HG03354 (cell line): Measurements from ENCODE around the gene ADCY5.

Experiments used
- ATAC-seq: cut with Tn5 transposase; IDR thresholded peaks from one replicate; pipeline ENCODE4 v1.9.1; 2021; ENCODE audit warnings: mild to moderate bottlenecking; ENCODE audit not compliant: unreplicated experiment, poor library complexity, severe bottlenecking

The ADCY5 gene

DNA sequence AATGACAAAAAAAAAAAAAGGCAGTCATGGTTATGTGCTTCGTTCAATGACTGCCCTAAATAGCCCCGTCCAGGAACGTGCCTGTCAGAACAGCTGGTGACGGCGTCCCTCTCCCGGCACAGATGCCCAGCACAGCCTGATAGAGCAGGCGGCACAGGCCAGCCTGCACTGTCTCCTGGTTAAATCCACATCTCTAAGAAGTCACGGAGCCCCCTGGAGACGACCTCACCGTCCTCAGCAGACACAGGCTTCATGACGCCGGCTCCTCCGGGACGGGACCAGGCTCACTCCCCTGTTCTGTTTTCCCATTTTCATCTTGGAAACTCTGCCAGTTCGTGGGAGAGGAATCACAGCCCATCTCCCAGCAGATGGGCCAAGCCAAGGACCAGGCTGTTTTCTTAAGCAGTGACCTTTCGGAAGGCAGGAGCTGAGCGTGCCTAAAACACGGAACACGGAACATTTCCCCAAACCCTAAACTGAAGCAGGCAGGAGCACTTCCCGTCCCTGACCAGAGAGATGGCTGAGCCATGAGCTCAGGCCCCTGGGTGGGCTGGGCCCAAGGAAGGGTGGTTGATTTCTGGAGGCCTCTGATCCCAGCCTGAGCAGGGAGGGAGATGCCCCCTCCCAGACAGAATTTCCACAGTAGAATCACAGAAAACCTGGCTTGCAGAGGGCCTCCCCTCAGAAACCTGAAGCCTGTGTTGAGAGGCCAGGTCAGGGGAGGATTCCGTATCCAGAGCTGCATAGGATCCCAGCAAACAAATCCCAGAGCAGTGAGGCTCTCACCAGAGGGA lies 35.9 kb downstream of the ADCY5 start:
- ATAC-seq, result no peak

DNA sequence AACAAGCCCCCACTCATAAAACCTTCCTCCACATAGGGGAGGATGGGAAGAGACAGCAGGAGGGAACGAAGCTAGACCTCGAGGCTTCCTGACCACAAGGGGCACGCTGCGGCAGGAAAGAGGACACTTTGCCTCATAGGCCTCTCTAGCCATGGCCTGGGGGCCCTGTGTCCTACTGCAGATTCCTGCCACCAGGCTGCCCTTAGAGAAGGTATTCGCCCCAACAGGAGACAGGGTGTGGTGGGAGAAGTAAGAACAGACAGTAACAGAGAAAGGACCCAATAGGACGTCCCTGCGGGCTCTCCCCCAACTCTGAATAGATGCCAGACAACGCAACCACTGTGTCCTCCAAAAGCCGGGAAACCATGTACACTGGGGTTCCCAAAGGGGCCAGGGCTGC lies 36.8 kb downstream of the ADCY5 start:
- no peak for ATAC-seq

DNA sequence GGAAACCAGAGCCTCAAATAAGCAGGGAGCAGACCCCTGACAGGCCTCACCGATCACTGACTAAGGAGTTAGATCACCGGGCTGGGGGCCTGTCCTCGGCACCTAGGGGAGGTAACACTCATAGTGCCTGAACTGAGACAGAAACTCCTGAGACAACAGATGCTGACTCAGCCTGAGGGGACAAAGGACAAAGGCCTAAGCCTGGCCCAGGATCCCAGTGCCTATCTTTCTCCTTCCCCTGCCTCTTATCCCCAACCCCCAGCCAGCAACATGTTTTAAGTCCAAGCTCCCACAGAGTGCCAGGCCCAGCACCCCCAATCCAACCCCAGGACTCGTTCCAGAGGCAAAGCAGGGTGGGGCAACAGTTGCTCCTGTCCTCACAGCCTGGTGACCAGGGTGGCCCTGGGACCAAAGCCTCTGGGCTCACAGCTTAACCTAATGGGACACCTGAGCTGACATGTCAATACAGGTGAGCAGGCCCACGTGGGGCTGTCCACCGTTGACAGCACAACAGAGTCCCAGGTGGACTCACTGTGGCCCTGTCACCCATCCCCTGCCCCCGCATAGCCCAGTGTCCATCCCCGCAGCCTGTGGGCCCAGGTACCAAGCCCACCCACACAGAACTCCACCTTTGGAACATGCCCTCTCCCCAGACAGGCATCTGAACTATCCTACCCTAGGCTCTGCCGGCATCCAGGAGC lies 37.4 kb downstream of the ADCY5 start:
- no peak for ATAC-seq

DNA sequence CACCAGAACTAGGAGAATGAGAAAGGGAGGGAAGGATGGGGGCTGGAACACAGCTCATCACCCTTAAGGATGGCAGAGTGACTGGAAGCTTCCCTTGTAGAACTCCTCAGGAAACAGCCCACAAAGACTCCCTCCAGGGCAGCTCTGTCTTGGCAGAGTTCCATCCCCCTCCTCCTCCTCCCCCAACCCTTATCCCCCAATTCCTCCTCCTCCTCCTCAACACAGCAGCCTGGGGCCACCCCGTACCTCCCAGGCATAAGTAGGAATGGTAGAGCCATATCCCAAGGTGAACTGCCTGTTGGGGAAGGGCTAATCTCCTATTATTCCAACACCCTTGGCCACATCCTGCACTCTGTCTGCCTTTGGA lies 38.8 kb downstream of the ADCY5 start:
- no peak for ATAC-seq

DNA sequence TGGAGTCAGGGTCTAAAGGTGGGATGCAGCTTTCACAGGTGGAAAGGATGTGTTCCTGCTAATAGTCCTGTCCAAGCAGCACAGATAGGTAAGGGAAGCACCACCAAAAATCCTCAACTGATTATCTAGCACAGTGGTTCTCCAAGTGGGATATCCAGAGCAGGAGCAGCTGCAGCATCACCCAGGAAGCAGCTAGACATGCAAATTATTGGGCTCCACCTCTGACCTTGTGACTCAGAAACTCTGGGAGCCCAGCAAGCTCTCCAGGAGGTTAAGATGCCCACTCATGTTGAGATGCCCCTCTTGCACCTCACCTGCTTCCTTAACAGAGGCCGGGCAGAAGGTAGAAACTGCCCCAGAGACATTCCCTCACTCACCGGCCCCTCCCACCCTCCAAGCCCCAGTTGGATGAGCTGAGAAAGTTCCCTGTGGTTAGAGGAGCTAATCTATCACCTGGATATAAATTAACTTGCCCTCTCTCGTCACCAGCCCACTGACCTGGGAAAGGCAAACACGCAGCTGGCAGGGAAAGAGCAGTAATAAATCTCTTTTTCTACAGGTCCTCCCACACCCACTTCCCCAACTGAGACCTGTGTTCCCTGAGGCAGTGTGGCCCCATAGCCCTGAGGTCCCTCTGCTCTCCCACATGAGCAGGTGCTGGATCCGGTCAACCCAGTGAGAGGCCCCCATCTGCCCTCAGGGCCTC lies 39.3 kb downstream of the ADCY5 start:
- no peak for ATAC-seq

DNA sequence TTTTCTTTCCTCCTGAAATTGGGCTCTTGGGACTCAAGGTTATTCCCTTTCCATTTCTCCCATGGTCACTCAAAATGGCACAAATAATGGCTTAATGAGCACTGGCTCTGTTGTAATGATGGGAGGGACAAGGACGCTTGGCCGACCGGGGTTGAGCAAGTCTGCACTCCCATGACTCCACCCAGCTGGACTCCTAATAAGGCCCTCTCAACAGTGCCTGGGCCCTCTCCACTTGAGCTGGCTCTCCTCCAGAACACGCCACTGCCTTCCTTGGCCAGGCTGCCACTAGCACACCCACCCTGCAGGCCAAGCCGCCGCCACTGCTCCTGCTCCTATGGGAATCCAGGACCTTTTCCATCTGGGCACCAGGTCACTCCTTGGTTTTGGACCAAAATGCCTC lies 42.3 kb downstream of the ADCY5 start:
- no peak for ATAC-seq

DNA sequence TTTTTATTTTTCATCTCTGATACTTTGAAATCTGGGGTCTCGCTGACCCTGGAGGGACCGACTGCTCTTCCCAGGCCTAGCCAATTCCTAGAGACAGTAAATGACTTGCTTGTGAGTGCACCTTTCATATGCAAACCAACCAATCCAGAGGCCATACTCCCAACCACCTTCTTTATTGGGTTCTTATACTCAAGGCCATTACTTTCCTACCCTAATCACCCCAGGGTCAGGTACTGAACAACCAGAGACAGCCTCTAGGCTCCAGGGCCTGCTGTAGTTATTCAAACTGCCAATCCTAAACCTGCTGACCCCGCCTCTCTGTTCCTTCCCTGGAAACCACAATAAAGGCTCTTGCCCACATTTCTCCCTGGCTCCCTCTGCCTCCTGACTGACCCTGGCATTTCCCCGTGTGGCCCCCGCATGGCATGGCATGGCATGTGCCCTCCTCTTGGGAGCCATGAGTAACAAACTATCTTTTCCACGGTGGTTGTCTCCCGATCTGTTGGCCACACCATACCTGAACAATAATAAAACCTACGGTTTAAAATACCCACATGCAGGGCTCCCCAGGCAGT lies 42.9 kb downstream of the ADCY5 start:
- no peak for ATAC-seq

DNA sequence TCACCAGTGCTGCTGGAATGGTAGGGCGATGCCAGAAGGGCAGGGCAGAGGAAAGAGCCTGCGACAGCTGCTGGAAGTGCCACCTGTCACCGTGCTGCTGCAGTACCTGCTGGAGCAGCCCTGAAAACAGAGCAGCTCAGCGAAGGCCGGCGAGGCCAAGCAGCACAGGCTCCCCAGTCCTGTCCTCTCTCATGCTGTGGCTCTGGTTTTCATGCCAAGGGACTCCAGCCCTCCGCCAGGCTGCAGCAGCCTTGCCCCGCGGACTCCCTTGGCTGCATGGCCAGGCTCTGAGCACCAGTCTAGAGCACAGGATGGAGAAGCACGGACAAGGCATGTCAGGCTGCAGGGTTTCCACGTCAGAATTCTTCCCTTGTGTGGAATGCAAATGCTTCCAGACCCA lies 43.9 kb downstream of the ADCY5 start:
- no peak for ATAC-seq

DNA sequence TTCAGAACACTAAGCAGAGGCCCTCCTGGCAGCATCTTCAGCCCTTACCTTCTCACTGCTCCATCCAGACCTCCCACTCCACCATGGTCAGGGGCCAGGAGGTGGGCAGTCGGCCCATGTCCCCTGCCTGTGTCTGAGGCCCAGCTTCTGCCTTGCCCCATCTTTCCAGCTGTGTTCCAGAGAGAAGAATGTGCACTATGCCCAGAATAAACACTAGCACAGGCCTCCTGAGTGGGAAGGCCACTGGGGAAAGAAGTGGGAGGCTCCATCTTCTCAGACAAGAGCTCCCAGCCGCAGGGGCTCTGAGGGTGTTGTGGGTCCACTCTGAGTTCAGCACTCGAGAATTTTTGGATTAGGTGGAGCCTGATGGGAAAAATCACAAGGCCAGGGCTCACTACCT lies 44.5 kb downstream of the ADCY5 start:
- ATAC-seq, result no peak

DNA sequence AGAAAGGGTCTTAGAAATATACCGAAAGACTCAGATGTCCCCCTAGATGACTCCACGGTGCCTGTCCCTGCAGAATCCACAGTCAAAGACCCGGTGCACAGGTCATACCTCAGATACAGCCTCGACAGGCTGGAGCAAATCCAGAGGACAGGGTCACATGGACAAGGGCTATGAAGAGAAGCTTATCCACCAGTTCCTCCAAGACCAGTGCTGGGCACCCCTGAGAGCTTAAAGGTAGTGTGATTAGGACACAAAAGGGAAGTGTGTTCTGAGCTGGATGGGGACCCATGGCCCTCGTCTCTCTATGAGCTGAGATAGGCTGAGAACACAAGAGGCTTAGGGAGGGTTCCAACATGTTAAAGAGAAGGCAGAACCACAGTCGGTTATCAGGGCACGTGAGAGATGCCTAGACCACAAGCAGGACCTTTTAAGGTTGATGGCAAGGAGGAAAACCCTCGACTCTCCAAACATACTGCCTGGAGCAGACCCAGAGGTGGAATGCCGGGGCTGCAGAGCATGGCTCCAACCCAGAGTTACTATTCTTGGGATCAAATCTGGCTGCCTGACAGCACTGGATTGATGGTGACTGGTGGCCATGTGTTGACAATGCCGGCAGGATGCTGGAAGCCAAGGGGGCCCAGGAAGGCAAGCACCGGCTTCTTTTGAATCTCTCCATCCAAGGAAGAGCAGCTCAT lies 46.9 kb downstream of the ADCY5 start:
- ATAC-seq, result no peak

DNA sequence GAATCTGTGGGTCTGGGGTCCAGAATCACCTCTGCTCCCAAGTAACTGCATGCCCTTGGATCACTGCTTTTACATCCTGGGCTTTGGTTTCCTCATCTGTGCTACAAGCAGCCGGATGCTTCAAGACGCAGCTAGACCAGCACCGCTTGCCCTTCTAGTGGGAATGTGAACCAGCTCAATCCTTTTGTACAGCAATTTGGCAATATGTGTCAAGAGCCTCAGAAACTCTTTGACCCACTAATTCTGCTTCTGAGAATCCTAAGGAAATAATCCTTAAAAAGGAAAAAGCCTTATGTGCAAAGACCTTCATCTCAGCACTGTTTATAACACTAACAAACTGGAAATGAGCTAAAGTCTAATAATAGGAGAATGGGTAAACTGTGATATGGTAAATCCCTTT lies 48.7 kb downstream of the ADCY5 start:
- no peak for ATAC-seq

DNA sequence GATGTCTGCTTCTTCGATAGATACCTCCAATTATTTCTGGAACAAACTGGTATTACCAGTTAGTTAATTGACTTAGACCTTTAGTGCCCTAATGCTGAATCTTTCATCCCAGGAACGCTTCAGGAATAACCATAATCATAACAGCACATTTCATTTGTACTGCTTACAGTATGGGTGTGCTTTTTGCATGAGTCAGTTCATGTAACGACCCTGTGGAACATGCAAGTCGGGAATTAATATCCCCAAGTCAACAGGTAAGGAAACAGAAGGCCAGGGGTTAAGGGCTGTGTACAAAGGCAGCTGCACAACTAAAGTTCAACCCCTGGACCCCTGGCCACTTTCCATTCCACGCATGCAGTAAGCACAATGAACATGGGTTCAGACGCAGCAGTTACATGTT lies 49.2 kb downstream of the ADCY5 start:
- no peak for ATAC-seq

DNA sequence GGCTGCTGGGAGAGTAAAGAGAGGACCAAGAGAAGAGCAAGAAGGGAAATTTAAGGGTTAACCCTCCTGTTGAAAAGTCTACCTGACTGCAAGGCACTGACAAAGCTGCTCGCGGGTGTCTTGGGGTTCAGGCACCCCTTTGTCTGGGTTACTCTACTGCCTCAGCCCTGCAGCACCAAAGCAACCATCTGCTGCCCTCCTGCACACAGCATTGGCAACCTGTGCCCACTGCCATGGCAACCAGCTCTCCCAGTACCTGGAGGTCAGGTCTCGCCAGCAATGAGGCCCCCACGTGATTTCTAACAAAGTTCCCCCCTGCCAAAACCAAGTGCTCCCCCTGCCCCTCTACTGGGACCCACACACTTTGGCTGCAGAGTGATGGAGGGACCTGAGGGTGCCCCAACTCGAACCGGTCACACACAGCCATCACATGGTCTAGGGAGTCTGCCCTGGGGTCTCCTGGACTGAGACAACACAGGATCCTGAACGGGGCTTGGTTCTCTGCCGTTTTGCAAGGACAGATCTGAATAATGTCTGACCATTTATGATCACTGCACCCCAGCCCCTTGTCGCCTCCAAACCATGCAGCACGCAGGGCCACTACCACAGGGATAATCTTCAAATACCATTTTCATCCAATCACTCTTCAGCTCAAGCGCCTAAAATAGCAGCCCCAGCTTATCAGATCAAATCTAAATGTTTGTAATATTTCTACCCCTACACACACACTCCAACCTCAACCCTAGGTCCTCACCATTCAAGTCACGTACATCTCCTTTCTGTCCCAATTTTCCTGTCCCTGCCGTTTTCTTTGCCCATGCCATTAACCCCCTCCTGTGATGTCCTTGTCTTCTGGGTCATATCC lies 50.7 kb downstream of the ADCY5 start:
- ATAC-seq, result no peak

DNA sequence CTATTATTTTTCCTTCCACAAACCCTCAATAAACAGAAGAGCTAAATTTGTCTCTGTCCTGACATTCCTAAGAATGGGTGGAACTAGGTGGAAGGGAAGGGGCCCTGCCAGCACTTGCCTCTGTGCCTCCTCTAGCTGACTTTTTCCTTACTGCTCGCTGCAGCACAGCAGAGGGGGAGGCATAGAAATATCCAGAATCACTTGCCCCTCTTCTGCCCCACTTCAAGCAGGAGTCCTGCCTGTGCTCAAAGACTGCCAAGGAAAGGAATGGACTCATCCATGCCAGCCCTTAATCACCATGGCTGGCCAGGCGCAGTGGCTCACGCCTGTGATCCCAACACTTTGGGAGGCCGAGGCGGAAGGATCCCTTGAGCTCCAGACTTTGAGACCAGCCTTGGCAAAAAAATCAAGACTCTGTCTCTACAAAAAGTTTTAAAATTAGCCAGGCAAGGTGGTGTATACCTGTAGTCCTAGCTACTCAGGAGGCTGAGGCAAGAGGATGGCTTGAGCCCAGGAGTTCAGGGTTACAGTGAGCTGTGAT lies 51.8 kb downstream of the ADCY5 start:
- ATAC-seq, result no peak

DNA sequence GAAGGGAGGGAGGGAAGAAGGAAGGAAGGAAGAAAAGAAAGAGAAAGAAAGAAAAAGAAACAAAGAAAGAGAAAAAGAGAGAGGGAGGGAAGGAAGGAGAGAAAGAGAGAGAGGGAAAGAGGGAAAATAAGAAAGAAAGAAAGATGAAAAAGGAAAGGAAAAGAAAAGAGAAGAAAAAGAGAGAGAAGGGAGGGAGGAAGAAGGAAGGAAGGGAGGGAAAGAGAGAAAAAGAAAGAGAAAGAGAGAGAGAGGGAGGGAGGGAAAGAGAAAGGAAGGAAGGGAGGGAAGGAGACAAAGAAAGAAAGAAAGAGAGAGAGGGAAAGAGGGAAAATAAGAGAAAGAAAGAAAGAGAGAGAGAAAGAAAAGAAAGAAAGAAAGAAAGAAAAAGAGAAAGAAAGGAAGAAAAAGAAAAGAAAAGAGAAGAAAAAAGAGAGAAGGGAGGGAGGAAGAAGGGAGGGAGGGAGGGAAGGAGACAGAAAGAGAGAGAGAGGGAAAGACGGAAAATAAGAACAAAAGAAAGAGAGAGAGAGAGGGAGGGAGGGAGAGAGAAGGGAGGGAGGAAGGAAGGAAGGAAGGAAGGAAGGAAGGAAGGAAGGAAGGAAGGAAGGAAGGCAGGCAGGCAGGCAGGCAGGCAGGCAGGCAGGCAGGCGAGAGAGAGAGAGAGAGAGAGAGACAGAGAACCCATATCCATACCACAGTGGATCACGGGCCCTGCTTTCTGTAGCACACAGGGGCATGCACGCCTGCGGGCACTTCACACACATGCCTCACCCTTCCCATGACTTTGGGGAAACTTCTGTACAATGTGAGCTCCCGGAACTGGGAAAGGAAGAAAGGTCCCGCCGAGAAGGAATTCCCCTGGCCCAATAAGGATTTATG lies 52.5 kb downstream of the ADCY5 start:
- no peak for ATAC-seq

DNA sequence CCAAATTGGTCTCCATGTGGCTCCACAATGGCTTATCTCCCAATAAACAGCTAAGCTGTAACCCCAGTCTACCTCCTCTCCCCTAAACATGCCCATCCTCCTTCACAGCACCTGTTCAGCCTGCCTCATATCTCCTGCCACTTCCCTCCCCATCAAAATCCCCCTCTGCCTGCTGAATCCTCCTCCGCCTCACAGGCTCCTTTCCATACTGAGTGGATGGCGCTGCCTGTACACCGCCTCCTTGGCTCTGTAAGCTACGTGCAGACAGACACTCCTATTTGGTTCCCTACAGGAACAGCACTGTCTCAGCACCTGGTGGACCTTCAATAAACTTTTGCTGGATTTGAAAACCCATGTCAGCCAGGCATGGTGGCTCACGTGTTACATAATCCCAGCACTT lies 53.7 kb downstream of the ADCY5 start:
- ATAC-seq, result no peak

DNA sequence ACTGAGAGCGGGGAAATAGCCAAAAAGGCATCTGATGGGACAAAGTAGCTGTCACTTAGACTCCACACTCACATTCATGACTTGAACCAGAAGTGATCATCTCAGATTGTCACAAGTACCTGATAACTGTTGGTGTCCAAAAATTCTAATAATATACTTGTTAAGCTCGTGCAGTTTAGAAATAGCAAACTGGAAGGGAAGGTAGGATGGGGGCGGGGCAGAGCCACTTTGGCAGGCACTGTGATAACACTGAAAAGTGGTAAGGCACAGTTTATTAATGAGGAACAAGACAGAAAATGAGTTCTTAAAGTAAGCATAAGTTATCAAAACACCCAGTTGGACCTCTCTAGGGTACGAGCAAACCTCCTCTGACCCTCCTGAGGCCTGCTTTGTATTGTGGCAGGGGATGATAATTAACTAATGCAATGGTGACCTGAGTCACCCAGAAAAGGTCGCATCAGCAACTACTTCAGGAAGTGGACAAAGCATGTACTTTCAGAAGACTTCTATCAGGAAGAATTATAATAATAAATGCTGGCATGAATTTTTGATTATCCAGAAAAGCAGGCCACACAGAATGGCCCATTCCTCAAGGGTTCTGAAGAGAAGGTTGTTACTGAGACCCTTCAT lies 54.4 kb downstream of the ADCY5 start:
- no peak for ATAC-seq
